Parathyroid adenoma (tissue), 2 donors: ENCODE data around the gene PILRA.
"Not testable (repeated sequence)": the region's sequence is repeated elsewhere in the genome, so short reads cannot be mapped to it uniquely, and the experiment has no call there.

ENCODE experiments used
- H2AFZ ChIP-seq: fragments of 300-600 bp; sonication (generic); one replicate; pipeline ENCODE4 v1.7.0; 2017; ENCODE audit warnings: antibody characterized with exemption, mild to moderate bottlenecking
- H3K27ac ChIP-seq: fragments of 300-600 bp; sonication (generic); one replicate; pipeline ENCODE4 v1.7.0; 2017
- H3K27me3 ChIP-seq: fragments of 300-600 bp; sonication (generic); one replicate; pipeline ENCODE4 v1.7.0; 2017; ENCODE audit warnings: low read length; ENCODE audit not compliant: control insufficient read depth, insufficient read depth
- H3K36me3 ChIP-seq: fragments of 300-600 bp; sonication (generic); one replicate; pipeline ENCODE4 v1.7.0; 2017; ENCODE audit warnings: low read length; ENCODE audit not compliant: control insufficient read depth, insufficient read depth
- H3K4me1 ChIP-seq: fragments of 300-600 bp; sonication (generic); one replicate; pipeline ENCODE4 v1.7.0; 2017; ENCODE audit warnings: control low read depth
- H3K4me2 ChIP-seq: fragments of 300-600 bp; sonication (generic); one replicate; pipeline ENCODE4 v1.7.0; 2017; ENCODE audit warnings: low read length
- H3K4me3 ChIP-seq: fragments of 300-600 bp; sonication (generic); one replicate; pipeline ENCODE4 v1.7.0; 2017; ENCODE audit warnings: low read depth, low read length
- H3K79me2 ChIP-seq: fragments of 300-600 bp; sonication (generic); one replicate; pipeline ENCODE4 v1.7.0; 2017; ENCODE audit warnings: control low read depth
- H3K9ac ChIP-seq: fragments of 300-600 bp; sonication (generic); one replicate; pipeline ENCODE4 v1.7.0; 2017; ENCODE audit warnings: mild to moderate bottlenecking
- H3K9me3 ChIP-seq: fragments of 300-600 bp; sonication (generic); one replicate; pipeline ENCODE4 v1.7.0; 2017; ENCODE audit warnings: low read length; ENCODE audit not compliant: control insufficient read depth
- CTCF ChIP-seq: fragments of 300-600 bp; sonication (generic); IDR thresholded peaks from one replicate; pipeline ENCODE4 v1.7.0; 2017; ENCODE audit warnings: antibody characterized with exemption, mild to moderate bottlenecking
- donor health status: primary hyperparathyroidism.

The PILRA gene

DNA sequence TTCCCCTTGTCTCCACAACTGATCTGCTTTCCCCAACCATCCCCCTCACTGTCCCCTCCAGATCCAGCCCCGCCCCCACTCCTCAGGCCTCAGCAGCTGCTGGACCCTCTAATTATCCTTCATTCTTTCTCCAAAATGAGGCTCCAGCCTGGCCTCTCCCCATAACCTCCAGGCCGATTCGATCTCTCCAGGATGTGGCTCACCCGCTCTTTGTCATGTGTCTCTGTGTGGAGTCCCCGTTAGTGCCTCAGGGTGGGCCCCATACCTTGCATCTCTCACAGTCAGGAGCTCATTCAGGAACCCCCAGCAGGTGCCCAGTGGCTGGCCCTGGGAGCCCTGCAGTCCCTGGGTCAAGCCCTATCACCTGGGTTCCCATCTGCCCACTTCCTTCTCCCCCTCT, 1.3 kb downstream of the PILRA start:
- Histone ChIP-seq H3K36me3 (no peaks in the 10 kb centered on the region), H3K27ac (no peak overlapping the region), H3K79me2 (no peaks in the 10 kb centered on the region), H3K9ac (no peak overlapping the region), H3K4me3 (no peak overlapping the region), H2AFZ (no peak overlapping the region), H3K9me3 (no peaks in the 10 kb centered on the region), H3K27me3 (no peaks in the 10 kb centered on the region), H3K4me2 (no peak overlapping the region), H3K4me1 (no peaks in the 10 kb centered on the region)
- TF ChIP-seq CTCF, result no peak

GRCh38 chr7:100376066-100376465, 2.8 kb downstream of the PILRA start:
- no peak overlapping the region for H3K9ac ChIP-seq
- H3K27ac ChIP-seq, result no peak overlapping the region
- H3K4me2 ChIP-seq, result no peak overlapping the region
- no peak overlapping the region for H3K4me3 ChIP-seq
- H3K79me2 ChIP-seq, result no peaks in the 10 kb centered on the region
- H3K27me3 ChIP-seq, result no peaks in the 10 kb centered on the region
- no peak for TF ChIP-seq CTCF
- H2AFZ ChIP-seq, result no peak overlapping the region
- H3K4me1 ChIP-seq, result no peaks in the 10 kb centered on the region
- H3K36me3 ChIP-seq, result no peaks in the 10 kb centered on the region
- no peaks in the 10 kb centered on the region for H3K9me3 ChIP-seq

GRCh38 chr7:100378114-100378755, 4.9 kb downstream of the PILRA start:
- TF ChIP-seq CTCF, result no peak
- H3K79me2 ChIP-seq, result no peaks in the 10 kb centered on the region
- H3K4me3 ChIP-seq, result no peak overlapping the region
- no peak overlapping the region for H3K27ac ChIP-seq
- no peak overlapping the region for H3K9ac ChIP-seq
- H3K27me3 ChIP-seq, result no peaks in the 10 kb centered on the region
- H3K4me2 ChIP-seq, result no peak overlapping the region
- no peaks in the 10 kb centered on the region for H3K4me1 ChIP-seq
- no peak overlapping the region for H2AFZ ChIP-seq
- H3K9me3 ChIP-seq, result no peaks in the 10 kb centered on the region
- no peaks in the 10 kb centered on the region for H3K36me3 ChIP-seq

DNA sequence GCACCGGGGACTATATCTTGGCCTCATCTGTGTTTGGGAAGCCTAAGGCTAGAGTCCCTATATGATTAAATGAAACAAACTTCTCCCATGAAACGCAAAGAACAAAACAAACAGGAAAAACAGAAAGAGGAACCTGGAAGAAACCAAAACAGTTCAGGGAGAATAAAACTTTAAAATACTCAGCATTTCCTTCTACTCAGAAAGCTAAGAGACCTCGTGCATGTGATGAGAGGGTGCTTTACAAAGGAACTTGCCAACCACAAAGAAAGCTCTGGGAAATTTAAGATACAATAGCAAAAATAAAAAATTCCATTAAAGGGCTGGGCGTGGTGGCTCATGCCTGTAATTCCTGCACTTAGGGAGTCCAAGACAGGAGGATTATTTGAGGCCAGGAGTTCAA, 6.9 kb downstream of the PILRA start:
- Histone ChIP-seq H3K79me2 (no peaks in the 10 kb centered on the region), H3K9ac (no peak overlapping the region), H3K9me3 (no peaks in the 10 kb centered on the region), H3K36me3 (no peaks in the 10 kb centered on the region), H3K27ac (no peak overlapping the region), H3K27me3 (no peaks in the 10 kb centered on the region), H3K4me3 (no peak overlapping the region), H3K4me1 (peaks cover 4% of the 10 kb centered on the region), H3K4me2 (no peak overlapping the region), H2AFZ (no peak overlapping the region)
- no peak for TF ChIP-seq CTCF

GRCh38 chr7:100381531-100382233, 8.4 kb downstream of the PILRA start:
- H3K36me3 ChIP-seq, H3K4me2 ChIP-seq, H3K4me3 ChIP-seq, H3K27ac ChIP-seq, H3K9ac ChIP-seq, H3K79me2 ChIP-seq, H3K27me3 ChIP-seq, H3K9me3 ChIP-seq, H2AFZ ChIP-seq, H3K4me1 ChIP-seq: not testable (repeated sequence)

DNA sequence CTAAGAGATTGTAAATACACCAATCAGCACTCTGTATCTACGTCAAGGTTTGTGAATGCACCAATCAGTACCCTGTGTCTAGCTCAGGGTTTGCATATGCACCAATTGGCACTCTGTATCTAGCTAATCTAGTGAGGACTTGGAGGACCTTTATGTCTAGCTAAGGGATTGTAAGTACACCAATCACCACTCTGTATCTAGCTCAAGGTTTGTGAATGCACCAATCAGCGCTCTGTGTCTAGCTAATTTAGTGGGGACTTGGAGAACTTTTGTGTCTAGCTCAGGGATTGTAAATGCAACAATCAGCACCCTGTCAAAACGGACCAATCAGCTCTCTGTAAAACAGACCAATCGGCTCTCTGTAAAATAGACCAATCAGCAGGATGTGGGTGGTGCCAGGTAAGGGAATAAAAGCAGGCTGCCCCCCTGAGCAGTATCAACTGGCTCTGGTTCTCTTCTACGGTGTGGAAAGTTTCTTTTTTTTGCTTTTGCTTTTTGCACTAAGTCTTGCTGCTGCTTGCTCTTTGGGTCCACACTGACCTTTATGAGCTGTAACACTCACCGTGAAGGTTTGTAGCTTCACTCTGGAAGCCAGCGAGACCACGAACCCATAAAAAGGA, 9.1 kb downstream of the PILRA start:
- not testable (repeated sequence) for H3K4me3 ChIP-seq, H3K36me3 ChIP-seq, H3K4me1 ChIP-seq, H3K4me2 ChIP-seq, H3K9me3 ChIP-seq, H3K27me3 ChIP-seq, H3K9ac ChIP-seq, H3K79me2 ChIP-seq, H3K27ac ChIP-seq, H2AFZ ChIP-seq
